22Rv1 (cell line): Measurements from ENCODE around the gene KIAA0513.

Experiments used
- H3K27ac ChIP-seq: fragments of 450-650 bp; 2 replicates; pipeline ENCODE4 v1.5.1; 2017
- CTCF ChIP-seq: fragments of 450-650 bp; IDR thresholded peaks from 2 replicates; pipeline ENCODE4 v1.5.1; 2017; ENCODE audit warnings: mild to moderate bottlenecking
- ZFX ChIP-seq: fragments of 450-650 bp; IDR thresholded peaks from 2 replicates; pipeline ENCODE4 v1.6.1; 2017; ENCODE audit warnings: antibody characterized with exemption, borderline replicate concordance

Gene KIAA0513

DNA sequence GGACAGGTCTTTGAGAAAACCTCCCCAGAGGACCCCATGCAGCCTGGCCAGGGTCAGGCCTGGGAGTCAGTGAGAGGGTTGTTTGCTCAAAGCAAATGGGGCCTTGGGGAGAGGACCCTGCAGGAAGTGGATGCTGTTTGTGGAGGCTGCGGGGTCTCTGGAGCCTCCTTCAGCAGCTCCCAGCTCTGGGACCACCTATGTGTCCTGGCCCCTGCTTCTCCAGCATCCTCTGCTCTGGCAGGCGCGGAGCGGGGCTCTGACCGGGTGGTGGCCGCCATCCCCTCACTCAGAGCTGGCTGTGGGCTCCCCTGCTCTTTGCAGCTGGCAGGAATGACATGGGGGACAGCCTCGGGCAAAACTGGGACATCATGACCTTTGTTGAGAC is 114.5 kb downstream of the KIAA0513 start:
- H3K27ac ChIP-seq = no peak overlapping the region
- no peak for TF ChIP-seq ZFX
- TF ChIP-seq CTCF = no peak

GRCh38 chr16:85142771-85143211 is 115.2 kb downstream of the KIAA0513 start:
- no peak for TF ChIP-seq ZFX
- no peak for TF ChIP-seq CTCF
- H3K27ac ChIP-seq = no peak overlapping the region
